SK-MEL-5 (cell line): ENCODE results near the gene PCDHB8. TPM values are rescaled to one million over a fixed set of nuclear protein-coding genes. Genes with fewer than 3 reads are reported as not detected.
"Not testable (repeated sequence)": the region's sequence is repeated elsewhere in the genome, so short reads cannot be mapped to it uniquely, and the experiment has no call there.

Experiments
- DNase-seq: peaks from one replicate; pipeline ENCODE4 v3.0.0-alpha.2; 2016; ENCODE audit warnings: low read depth, low spot score
- in situ Hi-C: cut with HindIII; loops from 2 replicates; pipeline ENCODE4 v1.10.0; 2016; ENCODE audit warnings: low sequenced_read_pairs, high pct_unique_total_duplicates, low pct_unique_long_range_greater_than_20kb
- polyA plus RNA-seq, 2 experiments: library from polyadenylated mRNA; depleted of rRNA; stranded (reverse); fragments of >200 nt; gene quantifications; 2 replicates each; pipeline ENCODE4 v1.2.3, GENCODE V29; 2015
- total RNA-seq: library from RNA; depleted of rRNA; stranded (reverse); fragments of >200 nt; shearing (Covaris generic); gene quantifications from 2 replicates; pipeline ENCODE4 v1.2.3, GENCODE V29; 2014; rRNA removed

Gene PCDHB8
- 0.43 and 0.74 TPM in 2 replicates for total RNA-seq
- polyA plus RNA-seq (2015; cell fraction: cytosol; rRNA removed) = 1.4 and 1.8 TPM in 2 replicates
- polyA plus RNA-seq (2015; cell fraction: nucleus; rRNA removed) = 1.3 and 3.9 TPM in 2 replicates

DNA sequence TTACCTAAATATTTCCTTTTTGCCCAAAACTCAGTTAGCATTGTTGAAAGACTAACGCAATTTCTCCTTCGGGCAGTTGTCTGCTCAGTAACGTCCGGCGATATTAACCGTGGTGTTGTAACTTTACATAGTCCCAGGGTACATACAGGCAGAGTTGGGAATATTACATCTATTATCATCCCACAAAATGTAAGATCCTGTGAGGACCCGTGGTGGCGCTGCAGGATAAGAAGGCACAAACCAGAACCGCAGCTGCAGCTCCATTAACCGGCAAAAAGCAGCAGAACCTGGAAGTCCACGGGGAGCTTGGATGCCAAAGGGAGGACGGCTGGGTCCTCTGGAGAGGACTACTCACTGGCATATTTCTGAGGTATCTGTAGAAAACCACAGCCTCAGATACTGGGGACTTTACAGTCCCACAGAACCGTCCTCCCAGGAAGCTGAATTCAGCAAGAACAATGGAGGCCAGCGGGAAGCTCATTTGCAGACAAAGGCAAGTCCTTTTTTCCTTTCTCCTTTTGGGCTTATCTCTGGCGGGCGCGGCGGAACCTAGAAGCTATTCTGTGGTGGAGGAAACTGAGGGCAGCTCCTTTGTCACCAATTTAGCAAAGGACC is at the start of gene PCDHB8:
Gene PCDHB8 (plus strand): TSS at position 214 of the 615 bp plus-strand sequence. CDS start 245 bp downstream, at position 459.
- in situ Hi-C loops = not testable (repeated sequence)
- peak; percentile 62 for DNase-seq

DNA sequence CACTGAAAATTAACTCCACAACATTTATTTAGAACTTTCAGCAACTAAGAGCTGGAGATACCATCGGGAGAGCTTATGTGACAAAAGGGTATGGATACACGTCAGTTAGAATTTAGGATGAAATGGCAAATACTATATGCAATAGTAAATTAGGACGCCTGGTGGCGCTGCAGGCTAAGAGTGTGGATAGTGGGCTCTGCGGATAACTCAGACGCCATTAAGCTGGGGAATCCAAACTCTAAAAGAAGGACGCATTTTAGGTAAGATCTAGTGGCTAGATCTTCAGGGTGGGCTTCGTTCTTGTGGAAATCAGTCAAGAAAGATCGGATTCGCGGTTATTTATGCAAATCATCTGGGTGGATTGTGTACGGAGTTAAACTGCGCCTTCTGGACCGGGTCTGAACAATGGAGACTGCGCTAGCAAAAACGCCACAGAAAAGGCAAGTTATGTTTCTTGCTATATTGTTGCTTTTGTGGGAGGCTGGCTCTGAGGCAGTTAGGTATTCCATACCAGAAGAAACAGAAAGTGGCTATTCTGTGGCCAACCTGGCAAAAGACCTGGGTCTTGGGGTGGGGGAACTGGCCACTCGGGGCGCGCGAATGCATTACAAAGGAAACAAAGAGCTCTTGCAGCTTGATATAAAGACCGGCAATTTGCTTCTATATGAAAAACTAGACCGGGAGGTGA is 42.4 kb upstream of the PCDHB8 start, which contains the start of gene PCDHB5:
Gene PCDHB5 (plus strand): TSS at position 177 of the 688 bp plus-strand sequence. CDS start 229 bp downstream, at position 406.
- in situ Hi-C loops = no loop called here

DNA sequence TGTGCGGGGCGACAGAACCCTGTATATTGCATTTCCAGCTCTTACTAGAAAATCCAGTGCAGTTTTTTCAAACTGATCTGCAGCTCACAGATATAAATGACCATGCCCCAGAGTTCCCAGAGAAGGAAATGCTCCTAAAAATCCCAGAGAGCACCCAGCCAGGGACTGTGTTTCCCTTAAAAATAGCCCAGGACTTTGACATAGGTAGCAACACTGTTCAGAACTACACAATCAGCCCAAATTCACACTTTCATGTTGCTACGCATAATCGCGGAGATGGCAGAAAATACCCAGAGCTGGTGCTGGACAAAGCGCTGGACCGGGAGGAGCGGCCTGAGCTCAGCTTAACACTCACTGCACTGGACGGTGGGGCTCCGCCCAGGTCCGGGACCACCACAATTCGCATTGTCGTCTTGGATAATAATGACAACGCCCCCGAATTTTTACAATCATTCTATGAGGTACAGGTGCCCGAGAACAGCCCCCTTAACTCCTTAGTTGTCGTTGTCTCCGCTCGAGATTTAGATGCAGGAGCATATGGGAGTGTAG is 41.8 kb upstream of the PCDHB8 start:
- DNase-seq = no peak
- in situ Hi-C loops = no loop called here

More for the DNA sequence above, 42.4 kb upstream of the PCDHB8 start, which contains the start of gene PCDHB5:
- peak; percentile 80 for DNase-seq

DNA sequence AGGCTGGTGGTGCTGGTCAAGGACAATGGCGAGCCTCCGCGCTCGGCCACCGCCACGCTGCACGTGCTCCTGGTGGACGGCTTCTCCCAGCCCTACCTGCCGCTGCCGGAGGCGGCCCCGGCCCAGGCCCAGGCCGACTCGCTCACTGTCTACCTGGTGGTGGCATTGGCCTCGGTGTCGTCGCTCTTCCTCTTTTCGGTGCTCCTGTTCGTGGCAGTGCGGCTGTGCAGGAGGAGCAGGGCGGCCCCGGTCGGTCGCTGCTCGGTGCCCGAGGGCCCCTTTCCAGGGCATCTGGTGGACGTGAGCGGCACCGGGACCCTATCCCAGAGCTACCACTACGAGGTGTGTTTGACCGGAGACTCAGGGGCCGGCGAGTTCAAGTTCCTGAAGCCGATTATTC is 40.2 kb upstream of the PCDHB8 start:
- in situ Hi-C loops, DNase-seq: not testable (repeated sequence)

DNA sequence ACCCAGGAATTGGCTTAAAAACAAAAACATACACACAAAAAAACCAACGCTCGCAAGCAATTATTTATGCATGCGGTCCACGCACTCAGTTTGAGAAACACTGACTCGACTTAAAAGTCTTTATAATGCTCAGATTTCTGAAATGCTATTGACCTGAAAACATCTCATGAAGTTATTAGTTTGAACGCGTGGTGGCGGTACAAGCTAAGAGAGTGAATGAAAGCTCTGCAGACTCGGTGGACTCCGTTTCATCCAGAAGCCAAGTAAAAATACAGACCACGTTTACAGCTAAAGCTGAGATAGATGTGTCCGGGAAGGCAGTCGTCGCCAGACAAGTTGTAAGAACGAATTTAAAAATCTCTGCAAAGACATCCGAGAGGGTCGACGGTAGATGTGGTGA is 27.8 kb upstream of the PCDHB8 start, which contains the start of gene PCDHB6:
Gene PCDHB6 (plus strand): TSS at position 246 of the 400 bp plus-strand sequence. CDS start 201 bp downstream, outside the sequence.
- peak; percentile 67 for DNase-seq
- in situ Hi-C loops = no loop called here

DNA sequence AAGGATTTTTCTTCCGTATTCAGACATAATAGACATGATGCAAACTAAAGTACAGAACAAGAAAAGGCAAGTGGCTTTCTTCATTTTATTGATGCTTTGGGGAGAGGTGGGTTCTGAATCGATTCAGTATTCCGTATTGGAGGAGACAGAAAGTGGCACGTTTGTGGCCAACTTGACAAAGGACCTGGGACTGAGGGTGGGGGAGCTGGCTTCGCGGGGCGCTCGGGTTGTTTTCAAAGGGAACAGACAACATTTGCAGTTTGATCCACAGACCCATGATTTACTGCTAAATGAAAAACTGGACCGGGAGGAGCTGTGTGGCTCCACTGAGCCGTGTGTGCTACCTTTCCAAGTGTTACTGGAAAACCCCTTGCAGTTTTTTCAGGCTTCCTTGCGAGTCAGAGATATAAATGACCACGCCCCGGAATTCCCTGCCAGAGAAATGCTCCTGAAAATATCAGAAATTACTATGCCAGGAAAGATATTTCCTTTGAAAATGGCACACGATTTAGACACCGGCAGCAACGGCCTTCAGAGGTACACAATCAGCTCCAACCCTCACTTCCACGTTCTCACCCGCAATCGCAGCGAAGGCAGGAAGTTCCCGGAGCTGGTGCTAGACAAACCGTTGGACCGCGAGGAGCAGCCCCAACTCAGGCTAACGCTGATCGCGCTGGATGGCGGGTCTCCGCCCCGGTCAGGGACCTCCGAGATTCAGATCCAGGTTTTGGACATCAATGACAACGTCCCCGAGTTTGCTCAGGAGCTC is 27.2 kb upstream of the PCDHB8 start:
- DNase-seq = no peak
- in situ Hi-C loops = no loop called here

DNA sequence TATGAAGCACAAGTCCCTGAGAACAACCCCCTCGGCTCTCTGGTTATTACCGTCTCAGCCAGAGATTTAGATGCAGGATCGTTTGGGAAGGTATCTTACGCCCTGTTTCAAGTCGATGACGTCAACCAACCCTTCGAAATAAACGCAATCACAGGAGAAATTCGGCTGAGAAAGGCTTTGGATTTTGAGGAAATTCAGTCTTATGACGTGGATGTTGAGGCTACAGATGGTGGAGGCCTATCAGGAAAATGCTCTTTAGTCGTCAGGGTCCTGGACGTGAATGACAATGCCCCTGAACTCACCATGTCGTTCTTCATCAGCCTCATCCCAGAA is 26.6 kb upstream of the PCDHB8 start:
- in situ Hi-C loops = no loop called here
- no peak for DNase-seq

DNA sequence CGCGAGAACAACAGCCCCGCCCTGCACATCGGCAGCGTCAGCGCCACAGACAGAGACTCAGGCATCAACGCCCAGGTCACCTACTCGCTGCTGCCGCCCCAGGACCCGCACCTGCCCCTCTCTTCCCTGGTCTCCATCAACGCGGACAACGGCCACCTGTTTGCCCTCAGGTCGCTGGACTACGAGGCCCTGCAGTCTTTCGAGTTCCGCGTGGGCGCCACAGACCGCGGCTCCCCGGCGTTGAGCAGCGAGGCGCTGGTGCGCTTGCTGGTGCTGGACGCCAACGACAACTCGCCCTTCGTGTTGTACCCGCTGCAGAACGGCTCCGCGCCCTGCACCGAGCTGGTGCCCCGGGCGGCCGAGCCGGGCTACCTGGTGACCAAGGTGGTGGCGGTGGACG is 26.0 kb upstream of the PCDHB8 start:
- in situ Hi-C loops, DNase-seq: not testable (repeated sequence)

DNA sequence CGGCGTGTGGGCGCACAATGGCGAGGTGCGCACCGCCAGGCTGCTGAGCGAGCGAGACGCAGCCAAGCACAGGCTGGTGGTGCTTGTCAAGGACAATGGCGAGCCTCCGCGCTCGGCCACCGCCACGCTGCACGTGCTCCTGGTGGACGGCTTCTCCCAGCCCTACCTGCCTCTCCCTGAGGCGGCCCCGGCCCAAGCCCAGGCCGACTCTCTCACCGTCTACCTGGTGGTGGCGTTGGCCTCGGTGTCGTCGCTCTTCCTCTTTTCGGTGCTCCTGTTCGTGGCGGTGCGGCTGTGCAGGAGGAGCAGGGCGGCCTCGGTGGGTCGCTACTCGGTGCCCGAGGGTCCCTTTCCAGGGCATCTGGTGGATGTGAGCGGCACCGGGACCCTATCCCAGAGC is 25.5 kb upstream of the PCDHB8 start:
- DNase-seq, in situ Hi-C loops: not testable (repeated sequence)

DNA sequence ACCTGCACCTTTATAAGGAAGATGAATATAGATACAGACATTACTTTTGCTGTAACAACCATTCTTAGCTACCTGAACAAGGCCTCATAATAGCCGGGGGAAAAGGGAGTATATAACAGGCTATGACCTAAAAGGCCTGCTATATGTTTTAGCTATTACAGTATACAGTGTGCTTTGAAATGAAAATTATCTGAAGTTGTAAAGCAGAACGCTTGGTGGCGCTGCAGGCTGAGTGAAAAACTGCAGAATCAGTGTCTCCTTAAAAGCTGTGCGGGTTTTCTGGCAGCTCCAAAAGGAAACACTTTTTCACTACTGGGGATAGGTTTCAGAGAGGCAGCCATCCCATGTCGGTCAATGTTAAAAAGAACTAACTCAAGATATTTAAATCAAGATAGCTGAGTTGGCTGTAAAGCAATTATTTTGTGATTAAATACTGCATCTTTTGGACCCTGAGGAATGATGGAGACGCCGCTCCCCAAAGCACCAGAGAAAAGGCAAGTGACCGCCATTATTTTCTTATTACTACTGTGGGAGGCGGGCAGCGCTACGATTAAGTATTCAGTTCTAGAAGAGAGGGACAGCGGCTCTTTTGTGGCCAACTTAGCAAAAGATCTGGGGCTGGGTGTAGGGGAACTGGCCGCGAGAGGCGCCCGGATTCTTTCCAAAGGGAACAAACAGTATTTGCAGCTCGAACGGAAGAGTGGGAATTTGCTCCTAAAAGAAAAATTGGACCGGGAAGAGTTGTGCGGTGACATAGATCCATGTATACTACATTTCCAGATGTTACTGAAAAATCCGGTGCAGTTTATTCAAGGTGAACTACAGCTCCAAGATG is 21.8 kb upstream of the PCDHB8 start:
- in situ Hi-C loops = no loop called here
- peak; percentile 54 for DNase-seq

DNA sequence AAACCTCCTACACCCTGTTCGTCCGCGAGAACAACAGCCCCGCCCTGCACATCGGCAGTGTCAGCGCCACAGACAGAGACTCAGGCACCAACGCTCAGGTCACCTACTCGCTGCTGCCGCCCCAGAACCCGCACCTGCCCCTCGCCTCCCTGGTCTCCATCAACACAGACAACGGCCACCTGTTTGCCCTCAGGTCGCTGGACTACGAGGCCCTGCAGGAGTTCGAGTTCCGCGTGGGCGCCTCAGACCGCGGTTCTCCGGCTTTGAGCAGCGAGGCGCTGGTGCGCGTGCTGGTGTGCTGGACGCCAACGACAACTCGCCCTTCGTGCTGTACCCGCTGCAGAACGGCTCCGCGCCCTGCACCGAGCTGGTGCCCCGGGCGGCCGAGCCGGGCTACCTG is 20.2 kb upstream of the PCDHB8 start:
- in situ Hi-C loops = not testable (repeated sequence)

DNA sequence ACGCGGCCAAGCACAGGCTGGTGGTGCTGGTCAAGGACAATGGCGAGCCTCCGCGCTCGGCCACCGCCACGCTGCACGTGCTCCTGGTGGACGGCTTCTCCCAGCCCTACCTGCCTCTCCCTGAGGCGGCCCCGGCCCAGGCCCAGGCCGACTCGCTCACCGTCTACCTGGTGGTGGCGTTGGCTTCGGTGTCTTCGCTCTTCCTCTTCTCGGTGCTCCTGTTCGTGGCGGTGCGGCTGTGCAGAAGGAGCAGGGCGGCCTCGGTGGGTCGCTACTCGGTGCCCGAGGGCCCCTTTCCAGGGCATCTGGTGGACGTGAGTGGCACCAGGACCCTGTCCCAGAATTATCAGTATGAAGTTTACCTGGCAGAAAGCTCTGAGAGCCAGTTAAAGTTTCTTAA is 19.7 kb upstream of the PCDHB8 start:
- in situ Hi-C loops, DNase-seq: not testable (repeated sequence)

More for the DNA sequence above, 20.2 kb upstream of the PCDHB8 start:
- DNase-seq = not testable (repeated sequence)

DNA sequence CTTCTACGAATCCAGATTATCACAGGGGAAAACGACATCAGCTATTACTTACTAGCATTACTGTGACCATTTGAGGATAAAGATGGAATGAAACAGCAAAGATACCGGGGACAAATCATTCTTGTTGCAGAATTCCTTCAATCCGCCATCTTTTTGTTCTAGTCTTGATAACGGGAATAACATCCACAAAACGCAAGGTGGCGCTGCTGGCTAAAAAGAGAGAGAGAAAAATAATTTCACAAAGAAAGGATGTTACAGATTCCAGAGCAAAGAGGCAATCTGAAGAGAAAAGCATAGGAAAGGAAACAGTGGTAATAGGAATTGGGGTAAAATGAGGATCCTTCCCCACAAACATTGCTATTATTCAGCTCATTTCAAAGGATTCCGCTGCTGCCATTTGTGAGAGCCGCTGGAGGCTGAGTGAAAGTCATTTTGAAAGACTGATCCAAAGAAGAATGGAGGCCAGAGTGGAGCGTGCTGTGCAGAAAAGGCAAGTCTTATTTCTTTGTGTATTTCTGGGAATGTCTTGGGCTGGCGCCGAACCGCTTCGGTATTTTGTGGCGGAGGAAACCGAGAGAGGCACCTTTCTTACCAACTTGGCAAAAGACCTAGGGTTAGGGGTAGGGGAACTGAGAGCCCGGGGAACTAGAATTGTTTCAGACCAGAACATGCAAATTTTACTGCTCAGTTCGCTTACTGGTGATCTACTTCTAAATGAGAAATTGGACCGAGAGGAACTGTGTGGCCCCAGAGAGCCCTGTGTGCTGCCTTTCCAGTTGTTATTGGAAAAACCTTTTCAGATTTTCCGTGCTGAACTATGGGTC is 5.0 kb upstream of the PCDHB8 start, which contains the start of gene PCDHB7:
Gene PCDHB7 (plus strand): TSS at position 264 of the 824 bp plus-strand sequence. CDS start 192 bp downstream, at position 456.
- peak; percentile 70 for DNase-seq
- in situ Hi-C loops = no loop called here

DNA sequence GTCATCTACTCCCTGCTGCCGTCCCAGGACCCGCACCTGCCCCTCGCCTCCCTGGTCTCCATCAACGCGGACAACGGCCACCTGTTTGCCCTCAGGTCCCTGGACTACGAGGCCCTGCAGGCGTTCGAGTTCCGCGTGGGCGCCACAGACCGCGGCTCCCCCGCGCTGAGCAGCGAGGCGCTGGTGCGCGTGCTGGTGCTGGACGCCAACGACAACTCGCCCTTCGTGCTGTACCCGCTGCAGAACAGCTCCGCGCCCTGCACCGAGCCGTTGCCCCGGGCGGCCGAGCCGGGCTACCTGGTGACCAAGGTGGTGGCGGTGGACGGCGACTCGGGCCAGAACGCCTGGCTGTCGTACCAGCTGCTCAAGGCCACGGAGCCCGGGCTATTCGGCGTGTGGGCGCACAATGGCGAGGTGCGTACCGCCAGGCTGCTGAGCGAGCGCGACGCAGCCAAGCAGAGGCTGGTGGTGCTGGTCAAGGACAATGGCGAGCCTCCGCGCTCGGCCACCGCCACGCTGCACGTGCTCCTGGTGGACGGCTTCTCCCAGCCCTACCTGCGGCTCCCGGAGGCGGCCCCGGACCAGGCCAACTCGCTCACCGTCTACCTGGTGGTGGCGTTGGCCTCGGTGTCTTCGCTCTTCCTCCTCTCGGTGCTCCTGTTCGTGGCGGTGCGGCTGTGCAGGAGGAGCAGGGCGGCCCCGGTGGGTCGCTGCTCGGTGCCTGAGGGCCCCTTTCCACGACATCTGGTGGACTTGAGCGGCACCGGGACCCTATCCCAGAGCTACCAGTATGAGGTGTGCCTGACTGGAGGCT is 3.1 kb upstream of the PCDHB8 start:
- DNase-seq, in situ Hi-C loops: not testable (repeated sequence)

DNA sequence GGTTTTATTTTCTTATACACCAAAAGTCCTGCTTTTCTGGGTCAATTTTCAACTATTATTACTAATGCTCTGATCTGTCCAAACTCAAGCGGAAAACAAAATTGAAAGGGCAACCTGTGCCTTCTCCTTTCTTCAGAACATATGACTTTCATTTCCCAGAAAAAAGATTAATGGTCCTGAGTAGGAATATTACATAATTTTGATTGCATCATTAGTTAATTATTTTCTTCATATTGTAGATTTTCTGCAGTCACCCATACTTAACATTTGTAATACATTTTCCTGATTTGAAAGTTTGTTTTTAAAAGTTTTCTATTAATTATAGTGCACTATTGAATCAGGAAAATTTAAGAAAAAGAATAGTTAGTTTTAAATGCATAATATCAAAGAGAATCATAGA is 1.7 kb upstream of the PCDHB8 start:
- in situ Hi-C loops = no loop called here
- DNase-seq = no peak
